Brain microvascular endothelial cell (primary cell): ENCODE data around the gene KCTD20.

ENCODE experiments used
- DNase-seq: peaks from one replicate; pipeline ENCODE4 v3.0.0-alpha.2; 2020
- H3K27ac ChIP-seq: fragments of 250-450 bp; sonication (Bioruptor Pico); 2 replicates; pipeline ENCODE4 v1.5.1; 2020; ENCODE audit warnings: mild to moderate bottlenecking, moderate library complexity
- H3K27me3 ChIP-seq: fragments of 250-450 bp; sonication (Bioruptor Pico); replicated peaks from 2 replicates; pipeline ENCODE4 v1.5.1; 2020; ENCODE audit warnings: mild to moderate bottlenecking
- H3K36me3 ChIP-seq: fragments of 250-450 bp; sonication (Bioruptor Pico); replicated peaks from 2 replicates; pipeline ENCODE4 v1.5.1; 2020; ENCODE audit warnings: mild to moderate bottlenecking
- H3K4me3 ChIP-seq: 2 replicates; pipeline ENCODE4 v1.5.1; 2011; ENCODE audit warnings: low read depth, mild to moderate bottlenecking, control low read depth, low read length, moderate library complexity
- CTCF ChIP-seq: IDR thresholded peaks from 2 replicates; pipeline ENCODE4 v1.5.1; 2011; ENCODE audit warnings: low read depth, mild to moderate bottlenecking, moderate library complexity, low read length, control low read depth, inconsistent platforms; ENCODE audit errors: missing control alignments
- in situ Hi-C: cut with HindIII; loops from 2 replicates; pipeline ENCODE4 v1.10.0; 2017; ENCODE audit warnings: low sequenced_read_pairs, low pct_ligation_motif_present

KCTD20 gene

GRCh38 chr6:36504181-36504580 is 61.4 kb downstream of the KCTD20 start:
- H3K27ac ChIP-seq: no peak overlapping the region
- no peak for DNase-seq
- H3K4me3 ChIP-seq: no peak overlapping the region
- TF ChIP-seq CTCF: no peak
- peaks cover 26% of the 10 kb centered on the region for H3K36me3 ChIP-seq
- in situ Hi-C loops: no loop called here
- H3K27me3 ChIP-seq: no peaks in the 10 kb centered on the region

GRCh38 chr6:36504982-36505381 is 62.2 kb downstream of the KCTD20 start:
- in situ Hi-C loops: no loop called here
- DNase-seq: no peak
- Histone ChIP-seq H3K36me3 (peaks cover 28% of the 10 kb centered on the region), H3K27ac (no peak overlapping the region), H3K27me3 (no peaks in the 10 kb centered on the region), H3K4me3 (no peak overlapping the region)
- TF ChIP-seq CTCF: no peak

GRCh38 chr6:36505744-36506534 is 63.1 kb downstream of the KCTD20 start:
- H3K4me3 ChIP-seq: no peak overlapping the region

GRCh38 chr6:36506611-36507010 is 63.8 kb downstream of the KCTD20 start:
- DNase-seq: no peak
- Histone ChIP-seq H3K36me3 (peaks cover 37% of the 10 kb centered on the region), H3K27me3 (no peaks in the 10 kb centered on the region), H3K27ac (no peak overlapping the region), H3K4me3 (no peak overlapping the region)
- in situ Hi-C loops: no loop called here
- no peak for TF ChIP-seq CTCF

More at GRCh38 chr6:36505744-36506534, 63.1 kb downstream of the KCTD20 start:
- Histone ChIP-seq H3K36me3 (peaks cover 33% of the 10 kb centered on the region), H3K27me3 (no peaks in the 10 kb centered on the region), H3K27ac (no peak overlapping the region)
- in situ Hi-C loops: no loop called here
- no peak for DNase-seq
- no peak for TF ChIP-seq CTCF

GRCh38 chr6:36508532-36508931 is 65.7 kb downstream of the KCTD20 start:
- TF ChIP-seq CTCF: no peak
- in situ Hi-C loops: no loop called here
- H3K36me3 ChIP-seq: peaks cover 54% of the 10 kb centered on the region

GRCh38 chr6:36510365-36510764 is 67.6 kb downstream of the KCTD20 start:
- H3K36me3 ChIP-seq: peaks cover 55% of the 10 kb centered on the region
- no peak for DNase-seq
- no peak overlapping the region for H3K4me3 ChIP-seq
- H3K27ac ChIP-seq: no peak overlapping the region
- H3K27me3 ChIP-seq: no peaks in the 10 kb centered on the region
- in situ Hi-C loops: no loop called here
- no peak for TF ChIP-seq CTCF

More at GRCh38 chr6:36508532-36508931, 65.7 kb downstream of the KCTD20 start:
- no peak overlapping the region for H3K4me3 ChIP-seq
- no peak overlapping the region for H3K27ac ChIP-seq
- DNase-seq: no peak
- no peaks in the 10 kb centered on the region for H3K27me3 ChIP-seq
